GM21360 (cell line): Measurements from ENCODE around the gene TRIM61.
"Not testable (repeated sequence)": the region's sequence is repeated elsewhere in the genome, so short reads cannot be mapped to it uniquely, and the experiment has no call there.

ENCODE experiments used
- ATAC-seq: cut with Tn5 transposase; IDR thresholded peaks from one replicate; pipeline ENCODE4 v1.9.1; 2021; ENCODE audit warnings: mild to moderate bottlenecking, moderate library complexity; ENCODE audit not compliant: unreplicated experiment

Gene TRIM61

GRCh38 chr4:164977243-164978164 lies at the start of gene TRIM61:
Gene TRIM61 (minus strand): TSS chr4:164977657. CDS start chr4:164970002, 7,655 bp downstream.
- ATAC-seq, result peak; percentile 100

GRCh38 chr4:165025782-165026181 lies 48.3 kb upstream of the TRIM61 start:
- not testable (repeated sequence) for ATAC-seq

- ATAC-seq, result not testable (repeated sequence)
Observed at GRCh38 chr4:165019995-165020394, 42.5 kb upstream of the TRIM61 start.

- ATAC-seq, result peak; percentile 62
Observed at GRCh38 chr4:165016971-165017370, 39.5 kb upstream of the TRIM61 start.

- no peak for ATAC-seq
Observed at GRCh38 chr4:165013691-165014090, 36.2 kb upstream of the TRIM61 start.

GRCh38 chr4:165011403-165011802 lies 33.9 kb upstream of the TRIM61 start:
- ATAC-seq, result no peak

GRCh38 chr4:165010991-165011390 lies 33.5 kb upstream of the TRIM61 start:
- ATAC-seq, result no peak

- ATAC-seq, result no peak
Observed at GRCh38 chr4:165010487-165010886, 33.0 kb upstream of the TRIM61 start.

GRCh38 chr4:165009493-165010227 lies 32.2 kb upstream of the TRIM61 start:
- peak; percentile 66 for ATAC-seq

GRCh38 chr4:165006886-165007285 lies 29.4 kb upstream of the TRIM61 start:
- ATAC-seq, result no peak

GRCh38 chr4:165006456-165006855 lies 29.0 kb upstream of the TRIM61 start:
- no peak for ATAC-seq

GRCh38 chr4:165005352-165005925 lies 28.0 kb upstream of the TRIM61 start:
- ATAC-seq, result no peak

GRCh38 chr4:165001957-165002356 lies 24.5 kb upstream of the TRIM61 start:
- ATAC-seq, result not testable (repeated sequence)

- not testable (repeated sequence) for ATAC-seq
Observed at GRCh38 chr4:164998526-164999080, 21.1 kb upstream of the TRIM61 start.

GRCh38 chr4:164997941-164998340 lies 20.5 kb upstream of the TRIM61 start:
- ATAC-seq, result no peak

- no peak for ATAC-seq
Observed at GRCh38 chr4:164997324-164997723, 19.9 kb upstream of the TRIM61 start.

GRCh38 chr4:164996123-164996522 lies 18.7 kb upstream of the TRIM61 start:
- ATAC-seq, result not testable (repeated sequence)

- not testable (repeated sequence) for ATAC-seq
Observed at GRCh38 chr4:164990786-164991185, 13.3 kb upstream of the TRIM61 start.

- no peak for ATAC-seq
Observed at GRCh38 chr4:164989471-164989870, 12.0 kb upstream of the TRIM61 start.

GRCh38 chr4:164971929-164972328 lies 5.5 kb downstream of the TRIM61 start:
- ATAC-seq, result not testable (repeated sequence)

- ATAC-seq, result no peak
Observed at GRCh38 chr4:164959896-164960295, 17.6 kb downstream of the TRIM61 start.
